Measurements from ENCODE around the gene RSBN1.
A peak's percentile ranks its signal among the peaks of the same experiment; 100 is the strongest.
"Not testable (repeated sequence)": the region's sequence is repeated elsewhere in the genome, so short reads cannot be mapped to it uniquely, and the experiment has no call there.

Gene RSBN1

GRCh38 chr1:113811888-113812660, at the start of gene RSBN1:
Gene RSBN1, minus strand, starts transcription at chr1:113812476. Its CDS starts 64 bp downstream, at chr1:113812412.
- peak; percentile 96 for DNase-seq

GRCh38 chr1:113861641-113862040, 49.4 kb upstream of the RSBN1 start:
- no peak for DNase-seq

GRCh38 chr1:113860891-113861290, 48.6 kb upstream of the RSBN1 start:
- DNase-seq = no peak

GRCh38 chr1:113859478-113860175, 47.4 kb upstream of the RSBN1 start:
- no peak for DNase-seq

GRCh38 chr1:113858982-113859381, 46.7 kb upstream of the RSBN1 start:
- DNase-seq = no peak

GRCh38 chr1:113858418-113858817, 46.1 kb upstream of the RSBN1 start:
- DNase-seq = no peak

GRCh38 chr1:113857776-113858175, 45.5 kb upstream of the RSBN1 start:
- no peak for DNase-seq

GRCh38 chr1:113856401-113856790, 44.1 kb upstream of the RSBN1 start:
- DNase-seq = no peak

- DNase-seq = no peak
These were observed 43.5 kb upstream of the RSBN1 start for GRCh38 chr1:113855630-113856400.

- no peak for DNase-seq
These were observed 42.0 kb upstream of the RSBN1 start for GRCh38 chr1:113854234-113854633.

GRCh38 chr1:113852694-113853093, 40.4 kb upstream of the RSBN1 start:
- not testable (repeated sequence) for DNase-seq

GRCh38 chr1:113850127-113850796, 38.0 kb upstream of the RSBN1 start:
- no peak for DNase-seq

GRCh38 chr1:113849072-113849471, 36.8 kb upstream of the RSBN1 start:
- DNase-seq = no peak

- DNase-seq = no peak
These were observed 34.2 kb upstream of the RSBN1 start for GRCh38 chr1:113846391-113847035.

GRCh38 chr1:113836534-113836933, 24.3 kb upstream of the RSBN1 start:
- no peak for DNase-seq

GRCh38 chr1:113835686-113836290, 23.5 kb upstream of the RSBN1 start:
- DNase-seq = no peak

- DNase-seq = no peak
These were observed 22.4 kb upstream of the RSBN1 start for GRCh38 chr1:113834716-113835115.

GRCh38 chr1:113830039-113830438, 17.8 kb upstream of the RSBN1 start:
- DNase-seq = no peak

GRCh38 chr1:113821916-113822315, 9.6 kb upstream of the RSBN1 start:
- DNase-seq = no peak

- no peak for DNase-seq
These were observed 6.3 kb upstream of the RSBN1 start for GRCh38 chr1:113818578-113818977.

GRCh38 chr1:113813218-113813617, 942 bp upstream of the RSBN1 start:
- DNase-seq = no peak

GRCh38 chr1:113812661-113813135, 422 bp upstream of the RSBN1 start:
- no peak for DNase-seq

Measured in activated CD8-positive, alpha-beta memory T cell treated with anti-CD3 and anti-CD28 coated beads, Interleukin-2, amount 50 U/mL, for 4 hours (primary cell).